Neuronal stem cell (in vitro differentiated cells): Measurements from ENCODE around the gene IGSF3.

ENCODE experiments used
- DNase-seq: peaks from one replicate; pipeline ENCODE4 v3.0.0-alpha.2; 2013; ENCODE audit warnings: low spot score
- H2AFZ ChIP-seq: one replicate; pipeline ENCODE4 v1.6.1; 2013; ENCODE audit warnings: mild to moderate bottlenecking, low read length, inconsistent platforms
- H2AK5ac ChIP-seq: 2 replicates; pipeline ENCODE4 v1.6.1; 2013; ENCODE audit warnings: low read depth, mild to moderate bottlenecking, inconsistent platforms, low read length, moderate library complexity, mixed read lengths
- H2BK120ac ChIP-seq: 2 replicates; pipeline ENCODE4 v1.6.1; 2013; ENCODE audit warnings: low read depth, mild to moderate bottlenecking, inconsistent platforms, low read length, moderate library complexity, mixed read lengths
- H2BK12ac ChIP-seq: one replicate; pipeline ENCODE4 v1.6.1; 2013; ENCODE audit warnings: low read length, inconsistent platforms
- H2BK15ac ChIP-seq: 2 replicates; pipeline ENCODE4 v1.6.1; 2013; ENCODE audit warnings: mild to moderate bottlenecking, low read length, inconsistent platforms, mixed read lengths
- H2BK5ac ChIP-seq: one replicate; pipeline ENCODE4 v1.6.1; 2013; ENCODE audit warnings: inconsistent platforms, mild to moderate bottlenecking, low read length, moderate library complexity
- H3K14ac ChIP-seq: one replicate; pipeline ENCODE4 v1.6.1; 2013; ENCODE audit warnings: low read length, inconsistent platforms
- H3K18ac ChIP-seq: 2 replicates; pipeline ENCODE4 v1.6.1; 2013; ENCODE audit warnings: low read length, inconsistent platforms
- H3K23ac ChIP-seq: 2 replicates; pipeline ENCODE4 v1.6.1; 2013; ENCODE audit warnings: low read depth, mild to moderate bottlenecking, mixed read lengths, low read length, inconsistent platforms; ENCODE audit not compliant: poor library complexity
- H3K27ac ChIP-seq: replicated peaks from 3 replicates; pipeline ENCODE4 v1.5.1; 2013; ENCODE audit warnings: low read length, inconsistent platforms
- H3K27me3 ChIP-seq, 3 experiments: 2 replicates each; pipeline ENCODE4 v1.6.1; 2013; ENCODE audit warnings: low read length in 3 of 3, mild to moderate bottlenecking in 2 of 3, inconsistent platforms in 1 of 3, low read depth in 1 of 3, mixed read lengths in 1 of 3, moderate library complexity in 1 of 3; ENCODE audit not compliant: control insufficient read depth in 3 of 3, insufficient read depth in 3 of 3
- H3K36me3 ChIP-seq, 2 donors: replicated peaks in 1 of 2; 2 replicates each; pipeline ENCODE4 v1.6.1; 2013; ENCODE audit warnings: low read length in 2 of 2; ENCODE audit not compliant: control insufficient read depth in 2 of 2, insufficient read depth in 2 of 2
- H3K4ac ChIP-seq: 2 replicates; pipeline ENCODE4 v1.6.1; 2013; ENCODE audit warnings: inconsistent platforms, mild to moderate bottlenecking, low read length, moderate library complexity
- H3K4me1 ChIP-seq, 2 donors: 1 replicate in 1 of 2; 2 replicates in 1 of 2; pipeline ENCODE4 v1.6.1; 2013; ENCODE audit warnings: low read length in 2 of 2, low read depth in 1 of 2; ENCODE audit not compliant: control insufficient read depth in 2 of 2, insufficient read depth in 1 of 2
- H3K4me2 ChIP-seq: one replicate; pipeline ENCODE4 v1.6.1; 2013; ENCODE audit warnings: mild to moderate bottlenecking, low read length, inconsistent platforms; ENCODE audit not compliant: insufficient read depth, poor library complexity, severe bottlenecking
- H3K4me3 ChIP-seq, 2 donors: 2 replicates each; pipeline ENCODE4 v1.5.1; 2013; ENCODE audit warnings: low read length in 2 of 2, mild to moderate bottlenecking in 2 of 2, inconsistent platforms in 1 of 2, moderate library complexity in 1 of 2
- H3K79me1 ChIP-seq: one replicate; pipeline ENCODE4 v1.6.1; 2013; ENCODE audit warnings: low read depth, mild to moderate bottlenecking, inconsistent platforms, low read length, moderate library complexity
- H3K9ac ChIP-seq: one replicate; pipeline ENCODE4 v1.6.1; 2013; ENCODE audit warnings: mild to moderate bottlenecking, low read depth, low read length, inconsistent platforms; ENCODE audit not compliant: poor library complexity
- H3K9me3 ChIP-seq, 2 donors: replicated peaks in 1 of 2; 2 replicates each; pipeline versions ENCODE3 to v1.6.1; 2013; ENCODE audit warnings: low read length in 2 of 2, mild to moderate bottlenecking in 2 of 2, inconsistent platforms in 1 of 2, low read depth in 1 of 2, mixed read lengths in 1 of 2, moderate library complexity in 1 of 2; ENCODE audit not compliant: control insufficient read depth in 2 of 2, insufficient read depth in 1 of 2
- H4K8ac ChIP-seq: one replicate; pipeline ENCODE4 v1.6.1; 2013; ENCODE audit warnings: low read depth, mild to moderate bottlenecking, inconsistent platforms, low read length, moderate library complexity
- H4K91ac ChIP-seq: one replicate; pipeline ENCODE4 v1.6.1; 2013; ENCODE audit warnings: low read length, low read depth, mild to moderate bottlenecking, inconsistent platforms; ENCODE audit not compliant: poor library complexity
- WGBS, 2 donors: extraction: QIAGEN DNeasy Blood & Tissue Kit; methylation state at CpG; one replicate each; pipeline ENCODE4 v1.1.7; 2013; ENCODE audit warnings: missing lambda C conversion rate in 2 of 2, mixed read lengths in 1 of 2; ENCODE audit not compliant: insufficient read length in 2 of 2, insufficient replicate concordance in 1 of 2; ENCODE audit errors: extremely low coverage in 2 of 2; 5-methylcytosine and 5-hydroxymethylcytosine counted together

The IGSF3 gene

GRCh38 chr1:116540088-116540487 lies 127.4 kb downstream of the IGSF3 start:
- no peak overlapping the region for H3K4me2 ChIP-seq
- DNase-seq = no peak
- H3K4me3 ChIP-seq = no peak overlapping the region
- H2BK120ac ChIP-seq = no peak overlapping the region
- H3K79me1 ChIP-seq = no peaks in the 10 kb centered on the region
- H3K9me3 ChIP-seq = peaks cover 0 to 2% of the 10 kb centered on the region in 2 donors
- no peak overlapping the region for H3K23ac ChIP-seq
- H4K91ac ChIP-seq = no peak overlapping the region
- peaks cover 1 to 7% of the 10 kb centered on the region in 2 donors for H3K36me3 ChIP-seq
- no peak overlapping the region for H3K14ac ChIP-seq
- peaks cover 0 to 1% of the 10 kb centered on the region in 2 donors for H3K4me1 ChIP-seq
- no peaks in the 10 kb centered on the region for H3K27me3 ChIP-seq
- H2AFZ ChIP-seq = no peak overlapping the region
- no peak overlapping the region for H2BK12ac ChIP-seq
- H2AK5ac ChIP-seq = no peak overlapping the region
- H3K9ac ChIP-seq = no peak overlapping the region
- no peak overlapping the region for H3K4ac ChIP-seq
- H3K18ac ChIP-seq = no peak overlapping the region
- no peak overlapping the region for H2BK5ac ChIP-seq
- no peak overlapping the region for H2BK15ac ChIP-seq
- H4K8ac ChIP-seq = no peak overlapping the region
- H3K27ac ChIP-seq = no peak overlapping the region

GRCh38 chr1:116538544-116538943 lies 129.0 kb downstream of the IGSF3 start:
- Histone ChIP-seq H3K18ac (no peak overlapping the region), H2AFZ (no peak overlapping the region), H3K79me1 (no peaks in the 10 kb centered on the region), H2BK15ac (no peak overlapping the region), H2BK12ac (no peak overlapping the region), H3K36me3 (peaks cover 1 to 9% of the 10 kb centered on the region in 2 donors), H3K23ac (no peak overlapping the region), H3K27ac (no peak overlapping the region), H3K9me3 (peaks cover 0 to 3% of the 10 kb centered on the region in 2 donors), H2AK5ac (no peak overlapping the region), H3K4me2 (no peak overlapping the region), H3K9ac (no peak overlapping the region), H3K4me3 (no peak overlapping the region), H3K4ac (no peak overlapping the region), H4K8ac (no peak overlapping the region), H3K27me3 (no peaks in the 10 kb centered on the region), H3K4me1 (peaks cover 0 to 1% of the 10 kb centered on the region in 2 donors), H2BK120ac (no peak overlapping the region), H3K14ac (no peak overlapping the region), H2BK5ac (no peak overlapping the region), H4K91ac (no peak overlapping the region)
- WGBS, 2 donors = no CpG with 5 or more reads among the region's 1 CpG
- no peak for DNase-seq

- Histone ChIP-seq H3K18ac (no peak overlapping the region), H3K36me3 (peaks cover 0 to 4% of the 10 kb centered on the region in 2 donors), H2BK15ac (no peak overlapping the region), H3K23ac (no peak overlapping the region), H3K14ac (no peak overlapping the region), H3K27me3 (no peaks in the 10 kb centered on the region), H3K9me3 (peaks cover 0 to 2% of the 10 kb centered on the region in 2 donors), H2AK5ac (no peak overlapping the region), H3K27ac (no peak overlapping the region), H3K79me1 (no peaks in the 10 kb centered on the region), H2BK12ac (no peak overlapping the region), H3K4me1 (no peaks in the 10 kb centered on the region), H2AFZ (no peak overlapping the region), H4K8ac (no peak overlapping the region), H2BK5ac (no peak overlapping the region), H3K9ac (no peak overlapping the region), H3K4ac (no peak overlapping the region), H4K91ac (no peak overlapping the region), H2BK120ac (no peak overlapping the region), H3K4me2 (no peak overlapping the region), H3K4me3 (no peak overlapping the region)
- WGBS, 2 donors = no CpG with 5 or more reads among the region's 1 CpG
- no peak for DNase-seq
Observed at GRCh38 chr1:116537898-116538297, 129.6 kb downstream of the IGSF3 start.

GRCh38 chr1:116537040-116537831 lies 130.3 kb downstream of the IGSF3 start:
- Histone ChIP-seq H2AK5ac (no peak overlapping the region), H3K9ac (no peak overlapping the region), H3K27ac (no peak overlapping the region), H2BK120ac (no peak overlapping the region), H3K36me3 (peaks cover 0 to 4% of the 10 kb centered on the region in 2 donors), H4K91ac (no peak overlapping the region), H3K9me3 (peaks cover 0 to 2% of the 10 kb centered on the region in 2 donors), H3K23ac (no peak overlapping the region), H4K8ac (no peak overlapping the region), H3K4me1 (no peaks in the 10 kb centered on the region), H3K27me3 (no peaks in the 10 kb centered on the region), H3K14ac (no peak overlapping the region), H3K4me3 (no peak overlapping the region), H2BK12ac (no peak overlapping the region), H2BK15ac (no peak overlapping the region), H2AFZ (no peak overlapping the region), H2BK5ac (no peak overlapping the region), H3K4ac (no peak overlapping the region), H3K18ac (peak overlapping the region; percentile 74), H3K79me1 (no peaks in the 10 kb centered on the region), H3K4me2 (no peak overlapping the region)
- no CpG with 5 or more reads among the region's 3 CpGs for WGBS, 2 donors
- DNase-seq = no peak
